Naive thymus-derived CD4-positive, alpha-beta T cell (primary cell): ENCODE results near the gene ZNRF3. TPM values are rescaled to one million over a fixed set of nuclear protein-coding genes. Genes with fewer than 3 reads are reported as not detected.
A peak's percentile ranks its signal among the peaks of the same experiment; 100 is the strongest.

Source experiments
- ATAC-seq: fragments of 150-1000 bp; cut with Tn5 transposase; 2 replicates; pipeline ENCODE4 v1.10.0; 2021; ENCODE audit warnings: mild to moderate bottlenecking, moderate library complexity
- CTCF ChIA-PET: fragments of 350-600 bp; sonication (Branson Sonifier 250); formaldehyde crosslinking; loops from one replicate; lab custom pipeline; 2021; ENCODE audit warnings: antibody characterized with exemption; lab: Charles Lee
- POLR2A ChIA-PET: fragments of 350-600 bp; sonication (Branson Sonifier 250); formaldehyde crosslinking; loops from one replicate; lab custom pipeline; 2021; ENCODE audit warnings: antibody characterized with exemption, inconsistent platforms; lab: Charles Lee
- DNase-seq, 9 donors: peaks; one replicate each; pipeline versions ENCODE4 v3.0.0 to v3.0.0-alpha.2; 2020 to 2022; ENCODE audit warnings: mixed read lengths in 1 of 9
- H3K27ac ChIP-seq: one replicate; pipeline ENCODE4 v1.7.0; 2013; ENCODE audit warnings: mild to moderate bottlenecking, low read depth, low read length, moderate library complexity
- H3K27me3 ChIP-seq, 2 donors: one replicate each; pipeline ENCODE4 v1.7.0; 2013; ENCODE audit warnings: low read length in 2 of 2, mild to moderate bottlenecking in 2 of 2, moderate library complexity in 2 of 2; ENCODE audit not compliant: control insufficient read depth in 2 of 2, insufficient read depth in 2 of 2
- H3K36me3 ChIP-seq, 3 experiments: 1 replicate in 2 of 3; 2 replicates in 1 of 3; pipeline ENCODE4 v1.7.0; 2013; ENCODE audit warnings: low read length in 3 of 3, mild to moderate bottlenecking in 3 of 3, moderate library complexity in 1 of 3; ENCODE audit not compliant: insufficient read depth in 3 of 3, control insufficient read depth in 2 of 3
- H3K4me1 ChIP-seq, 2 donors: one replicate each; pipeline ENCODE4 v1.7.0; 2013; ENCODE audit warnings: low read length in 2 of 2, mild to moderate bottlenecking in 2 of 2, moderate library complexity in 1 of 2; ENCODE audit not compliant: control insufficient read depth in 2 of 2, insufficient read depth in 2 of 2
- H3K4me3 ChIP-seq: 2 replicates; pipeline ENCODE4 v1.7.0; 2013; ENCODE audit warnings: mild to moderate bottlenecking, low read length
- H3K9me3 ChIP-seq, 3 experiments: 1 replicate in 2 of 3; 2 replicates in 1 of 3; pipeline ENCODE4 v1.7.0; 2013; ENCODE audit warnings: low read length in 3 of 3; ENCODE audit not compliant: control insufficient read depth in 2 of 3
- H3K27ac Mint-ChIP-seq, 9 donors: one replicate each; pipeline ENCODE4 v1.8.0; 2020 to 2022; ENCODE audit warnings: mixed read lengths in 9 of 9, mild to moderate bottlenecking in 8 of 9, moderate library complexity in 5 of 9, inconsistent platforms in 2 of 9
- H3K27me3 Mint-ChIP-seq, 5 donors: one replicate each; pipeline ENCODE4 v1.8.0; 2021 to 2022; ENCODE audit warnings: mixed read lengths in 5 of 5, mild to moderate bottlenecking in 1 of 5
- H3K36me3 Mint-ChIP-seq, 5 donors: one replicate each; pipeline ENCODE4 v1.8.0; 2020 to 2022; ENCODE audit warnings: mixed read lengths in 5 of 5, mild to moderate bottlenecking in 3 of 5, inconsistent platforms in 1 of 5
- H3K4me1 Mint-ChIP-seq, 7 donors: one replicate each; pipeline ENCODE4 v1.8.0; 2020 to 2022; ENCODE audit warnings: mixed read lengths in 7 of 7, mild to moderate bottlenecking in 3 of 7, inconsistent platforms in 1 of 7
- H3K4me3 Mint-ChIP-seq, 10 donors: one replicate each; pipeline ENCODE4 v1.8.0; 2020 to 2022; ENCODE audit warnings: mild to moderate bottlenecking in 10 of 10, mixed read lengths in 10 of 10, moderate library complexity in 6 of 10, inconsistent platforms in 2 of 10
- H3K9me3 Mint-ChIP-seq, 11 donors: one replicate each; pipeline ENCODE4 v1.8.0; 2020 to 2022; ENCODE audit warnings: mixed read lengths in 11 of 11, mild to moderate bottlenecking in 4 of 11, inconsistent platforms in 1 of 11, moderate library complexity in 1 of 11
- intact Hi-C, 2 donors: fragments of 100-400 bp; cut with micrococcal nuclease; formaldehyde crosslinking; loops; one replicate each; pipeline ENCODE4 v1.15.1; 2023
- polyA plus RNA-seq, 2 donors: library from polyadenylated mRNA; unstranded; fragments of 300-500 nt; fragmentation: Illumina TruSeq; gene quantifications; one replicate each; pipeline ENCODE4 v1.2.3, GENCODE V29; 2021
- total RNA-seq, 6 experiments: library from RNA in 5 of 6; stranded (reverse) in 5 of 6; gene quantifications; 1 replicate in 5 of 6; 2 replicates in 1 of 6; pipeline ENCODE4 v1.2.3 and lab custom pipeline; 2021 to 2026

Gene ZNRF3
- total RNA-seq (under 1 TPM; 0.59 to 0.98 (median 0.70) TPM), polyA plus RNA-seq (under 1 TPM; 0.22 to 0.62 TPM), total RNA-seq (lab: John Stamatoyannopoulos, UW) (3.5 reads per million, percentile 18 among the genes with 10 or more reads in this experiment)

- ChIA-PET POLR2A (interaction anchor here (1.0 kb wide), 2 partner anchors 14 to 83 kb away, joined by 3 to 5 read pairs; partner anchors contain the start of gene XBP1), CTCF (no interaction called here)
- Mint-ChIP-seq H3K36me3 (no peaks in the 10 kb centered on the region), H3K9me3 (peaks cover 0 to 2% (median 0%) of the 10 kb centered on the region in 11 donors), H3K27ac (peak within 1 kb of the TSS; percentile 33 to 78 (median 62)), H3K4me1 (peaks cover 13 to 29% (median 21%) of the 10 kb centered on the region in 7 donors), H3K27me3 (peaks cover 8 to 72% (median 16%) of the 10 kb centered on the region in 5 donors), H3K4me3 (peak within 1 kb of the TSS; percentile 66 to 94 (median 88))
- DNase-seq (peak; percentile 76 to 91 (median 87)), ATAC-seq (peak; percentile 98)
- Histone ChIP-seq H3K4me1 (peaks cover 8 to 12% of the 10 kb centered on the region in 2 donors), H3K27me3 (peaks cover 0 to 3% of the 10 kb centered on the region in 2 donors), H3K36me3 (no peaks in the 10 kb centered on the region), H3K4me3 (peak within 1 kb of the TSS; percentile 90), H3K9me3 (no peaks in the 10 kb centered on the region), H3K27ac (peak within 1 kb of the TSS; percentile 15)
- intact Hi-C loops, result loop anchor here (1.0 to 10.0 kb wide), 11 partner anchors 16 to 884 kb away; partner anchors contain the start of genes HSCB (in 2 of the 2), CCDC117 (in 1 of the 2), EWSR1 (in 1 of the 2) and UQCR10 (in 1 of the 2)
Measured at GRCh38 chr22:28882878-28883656, at the start of gene ZNRF3. ZNRF3 (plus strand) TSS chr22:28883572; CDS start chr22:28883767, 195 bp downstream.

- Mint-ChIP-seq H3K36me3 (peaks cover 0 to 18% (median 10%) of the 10 kb centered on the region in 5 donors), H3K27ac (no peak overlapping the region), H3K27me3 (no peaks in the 10 kb centered on the region), H3K4me1 (peaks cover 0 to 14% (median 5%) of the 10 kb centered on the region in 7 donors), H3K4me3 (no peak overlapping the region), H3K9me3 (no peaks in the 10 kb centered on the region)
- ATAC-seq (no peak), DNase-seq (no peak)
- ChIA-PET CTCF (interaction anchor here (0.7 kb wide), 1 partner anchor 409 kb away, joined by 3 read pairs; no protein-coding TSS in a partner anchor), POLR2A (no interaction called here)
- H3K27ac ChIP-seq, result no peak overlapping the region
- no peaks in the 10 kb centered on the region for H3K27me3 ChIP-seq
- H3K4me3 ChIP-seq, result no peak overlapping the region
- intact Hi-C loops, result no loop called here
- H3K9me3 ChIP-seq, result no peaks in the 10 kb centered on the region
- H3K36me3 ChIP-seq, result no peaks in the 10 kb centered on the region
- no peaks in the 10 kb centered on the region for H3K4me1 ChIP-seq
Measured at GRCh38 chr22:28835630-28836189, 47.7 kb upstream of the ZNRF3 start.

- intact Hi-C loops, result no loop called here
Measured at GRCh38 chr22:28837640-28838039, 45.7 kb upstream of the ZNRF3 start.

GRCh38 chr22:28838971-28839370 is 44.4 kb upstream of the ZNRF3 start:
- ATAC-seq, result no peak
- no peak overlapping the region for H3K27ac Mint-ChIP-seq
- no peaks in the 10 kb centered on the region for H3K27me3 ChIP-seq
- ChIA-PET POLR2A (interaction anchor here (0.7 kb wide), 1 partner anchor 38 kb away, joined by 4 read pairs; no protein-coding TSS in a partner anchor), CTCF (no interaction called here)
- H3K9me3 Mint-ChIP-seq, result peaks cover 0 to under 1% (median 0%) of the 10 kb centered on the region in 11 donors
- no peak for DNase-seq
- intact Hi-C loops, result no loop called here
- peaks cover 0 to 6% (median 0%) of the 10 kb centered on the region in 5 donors for H3K27me3 Mint-ChIP-seq
- H3K4me1 ChIP-seq, result no peaks in the 10 kb centered on the region
- no peaks in the 10 kb centered on the region for H3K9me3 ChIP-seq
- H3K36me3 Mint-ChIP-seq, result peaks cover 0 to 11% (median 4%) of the 10 kb centered on the region in 5 donors
- no peak overlapping the region for H3K4me3 ChIP-seq
- no peak overlapping the region for H3K27ac ChIP-seq
- no peaks in the 10 kb centered on the region for H3K36me3 ChIP-seq
- H3K4me3 Mint-ChIP-seq, result no peak overlapping the region
- H3K4me1 Mint-ChIP-seq, result peaks cover 0 to 4% (median 0%) of the 10 kb centered on the region in 7 donors

More at GRCh38 chr22:28837640-28838039, 45.7 kb upstream of the ZNRF3 start:
- Histone ChIP-seq H3K4me1 (no peaks in the 10 kb centered on the region), H3K9me3 (no peaks in the 10 kb centered on the region), H3K36me3 (no peaks in the 10 kb centered on the region), H3K27ac (no peak overlapping the region), H3K4me3 (no peak overlapping the region), H3K27me3 (no peaks in the 10 kb centered on the region)
- Mint-ChIP-seq H3K27me3 (no peaks in the 10 kb centered on the region), H3K4me3 (no peak overlapping the region), H3K36me3 (peaks cover 0 to 12% (median 6%) of the 10 kb centered on the region in 5 donors), H3K4me1 (peaks cover 0 to 8% (median 0%) of the 10 kb centered on the region in 7 donors), H3K9me3 (no peaks in the 10 kb centered on the region), H3K27ac (no peak overlapping the region)
- CTCF ChIA-PET, result interaction anchor here (1.1 kb wide), 1 partner anchor 48 kb away, joined by 3 read pairs; no protein-coding TSS in a partner anchor
- POLR2A ChIA-PET, result no interaction called here
- DNase-seq, result no peak
- ATAC-seq, result no peak

- POLR2A ChIA-PET, result no interaction called here
- peaks cover 0 to 10% (median 0%) of the 10 kb centered on the region in 5 donors for H3K36me3 Mint-ChIP-seq
- CTCF ChIA-PET, result interaction anchor here (0.5 kb wide), 1 partner anchor 79 kb away, joined by 5 read pairs; no protein-coding TSS in a partner anchor
Measured at GRCh38 chr22:28841111-28841510, 42.3 kb upstream of the ZNRF3 start.

GRCh38 chr22:28843633-28844032 is 39.7 kb upstream of the ZNRF3 start:
- H3K9me3 Mint-ChIP-seq, result peaks cover 0 to 23% (median 6%) of the 10 kb centered on the region in 11 donors
- Histone ChIP-seq H3K27ac (no peak overlapping the region), H3K4me1 (no peaks in the 10 kb centered on the region), H3K27me3 (no peaks in the 10 kb centered on the region), H3K36me3 (no peaks in the 10 kb centered on the region), H3K9me3 (peaks cover 0 to 6% (median 0%) of the 10 kb centered on the region in 3 experiments), H3K4me3 (no peak overlapping the region)
- ATAC-seq (no peak), DNase-seq (no peak)
- no peaks in the 10 kb centered on the region for H3K4me1 Mint-ChIP-seq
- ChIA-PET CTCF (no interaction called here), POLR2A (no interaction called here)
- intact Hi-C loops, result no loop called here
- H3K36me3 Mint-ChIP-seq, result peaks cover 0 to 13% (median 4%) of the 10 kb centered on the region in 5 donors
- H3K27ac Mint-ChIP-seq, result no peak overlapping the region
- no peak overlapping the region for H3K4me3 Mint-ChIP-seq
- peaks cover 0 to 8% (median 0%) of the 10 kb centered on the region in 5 donors for H3K27me3 Mint-ChIP-seq

More at GRCh38 chr22:28841111-28841510, 42.3 kb upstream of the ZNRF3 start:
- no peak overlapping the region for H3K4me3 ChIP-seq
- ATAC-seq (no peak), DNase-seq (no peak)
- intact Hi-C loops, result no loop called here
- no peak overlapping the region for H3K27ac Mint-ChIP-seq
- no peaks in the 10 kb centered on the region for H3K27me3 ChIP-seq
- no peak overlapping the region for H3K4me3 Mint-ChIP-seq
- H3K36me3 ChIP-seq, result no peaks in the 10 kb centered on the region
- H3K9me3 Mint-ChIP-seq, result peaks cover 0 to 4% (median 0%) of the 10 kb centered on the region in 11 donors
- peaks cover 0 to 1% (median 0%) of the 10 kb centered on the region in 7 donors for H3K4me1 Mint-ChIP-seq
- H3K9me3 ChIP-seq, result no peaks in the 10 kb centered on the region
- peaks cover 0 to 8% (median 0%) of the 10 kb centered on the region in 5 donors for H3K27me3 Mint-ChIP-seq
- no peaks in the 10 kb centered on the region for H3K4me1 ChIP-seq
- no peak overlapping the region for H3K27ac ChIP-seq
